NCI-H69 (cell line): ENCODE measurements around the gene FBXO45.
"Not testable (repeated sequence)": the region's sequence is repeated elsewhere in the genome, so short reads cannot be mapped to it uniquely, and the experiment has no call there.

Experiments
- DNase-seq: peaks from one replicate; lab custom pipeline; 2025; lab: John Stamatoyannopoulos, UW

FBXO45 gene

GRCh38 chr3:196557236-196557635 is 11.2 kb upstream of the FBXO45 start:
- no peak for DNase-seq

- DNase-seq: no peak
These were observed 10.0 kb upstream of the FBXO45 start for GRCh38 chr3:196558476-196558875.

DNA sequence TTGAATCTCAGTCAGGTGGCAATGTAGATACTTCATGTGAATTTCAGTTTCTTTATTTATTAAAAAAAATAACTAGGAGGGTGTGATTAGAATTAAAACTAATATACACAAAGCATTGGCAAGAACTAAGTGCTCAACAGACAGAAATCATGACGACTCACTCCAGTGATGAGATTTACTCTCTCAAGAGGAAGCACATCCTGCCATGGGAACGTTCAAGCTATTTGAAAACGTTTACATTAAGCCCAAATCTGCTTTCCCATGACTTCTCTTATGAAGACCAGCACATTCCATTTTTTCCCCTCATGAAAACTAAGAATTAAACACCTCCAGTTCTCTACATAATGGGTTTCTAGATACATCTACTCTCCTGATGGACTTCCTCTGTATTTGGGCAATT is 8.6 kb upstream of the FBXO45 start:
- DNase-seq: no peak

DNA sequence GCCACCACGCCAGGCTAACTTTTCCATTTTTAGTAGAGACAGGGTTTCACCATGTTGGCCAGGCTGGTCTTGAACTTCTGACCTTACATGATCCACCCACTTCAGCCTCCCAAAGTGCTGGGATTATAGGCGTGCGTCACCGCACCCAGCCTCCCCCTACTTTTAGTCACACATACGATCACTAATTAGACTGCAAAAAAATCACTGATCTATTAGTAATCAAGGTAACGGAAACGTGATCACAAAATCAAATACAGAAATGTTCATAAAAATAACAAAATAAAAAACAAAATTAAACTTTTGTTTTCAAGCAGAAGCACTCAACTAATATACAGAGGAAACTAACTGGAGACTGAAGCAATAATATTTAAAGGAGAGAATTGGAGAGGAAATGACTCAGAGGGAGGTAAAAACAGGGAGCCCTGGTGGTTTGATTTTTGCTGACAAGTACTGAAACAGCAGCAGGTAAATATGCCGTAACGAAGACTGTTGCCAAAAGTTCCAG is 4.7 kb upstream of the FBXO45 start:
- DNase-seq: no peak

DNA sequence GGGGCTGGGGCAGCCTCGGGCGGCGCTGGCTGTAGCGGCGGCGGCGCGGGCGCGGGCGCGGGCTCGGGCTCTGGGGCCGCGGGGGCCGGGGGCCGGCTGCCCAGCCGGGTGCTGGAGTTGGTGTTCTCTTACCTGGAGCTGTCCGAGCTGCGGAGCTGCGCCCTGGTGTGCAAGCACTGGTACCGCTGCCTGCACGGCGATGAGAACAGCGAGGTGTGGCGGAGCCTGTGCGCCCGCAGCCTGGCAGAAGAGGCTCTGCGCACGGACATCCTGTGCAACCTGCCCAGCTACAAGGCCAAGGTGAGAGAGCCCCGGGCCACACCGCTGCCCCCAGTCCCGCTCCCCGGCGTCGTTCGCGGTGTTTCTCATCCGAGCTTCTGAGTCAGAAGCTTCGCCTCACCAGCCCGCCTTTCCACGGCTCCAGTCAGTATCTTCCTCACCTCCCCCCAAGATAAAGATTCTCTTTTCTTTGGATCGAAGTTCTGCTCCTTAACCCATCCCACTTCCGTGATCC is 600 bp downstream of the FBXO45 start:
- peak; percentile 69 for DNase-seq

DNA sequence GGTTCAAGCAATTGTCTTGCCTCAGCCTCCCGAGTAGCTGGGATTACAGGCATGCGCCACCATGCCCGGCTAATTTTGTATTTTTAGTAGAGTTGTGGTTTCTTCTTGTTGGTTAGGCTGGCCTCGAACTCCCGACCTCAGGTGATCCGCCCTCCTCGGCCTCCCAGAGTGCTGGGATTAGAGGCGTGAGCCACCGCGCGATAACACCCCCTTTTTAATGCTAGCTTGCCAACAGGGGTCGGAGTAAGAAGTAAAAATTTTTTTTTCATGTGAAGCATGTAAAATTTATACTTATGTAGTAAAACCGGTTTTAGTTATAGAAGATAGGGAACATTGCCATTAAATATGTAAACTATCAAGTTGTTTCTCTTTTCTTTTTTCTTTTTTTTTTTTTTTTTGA is 1.9 kb downstream of the FBXO45 start:
- not testable (repeated sequence) for DNase-seq

DNA sequence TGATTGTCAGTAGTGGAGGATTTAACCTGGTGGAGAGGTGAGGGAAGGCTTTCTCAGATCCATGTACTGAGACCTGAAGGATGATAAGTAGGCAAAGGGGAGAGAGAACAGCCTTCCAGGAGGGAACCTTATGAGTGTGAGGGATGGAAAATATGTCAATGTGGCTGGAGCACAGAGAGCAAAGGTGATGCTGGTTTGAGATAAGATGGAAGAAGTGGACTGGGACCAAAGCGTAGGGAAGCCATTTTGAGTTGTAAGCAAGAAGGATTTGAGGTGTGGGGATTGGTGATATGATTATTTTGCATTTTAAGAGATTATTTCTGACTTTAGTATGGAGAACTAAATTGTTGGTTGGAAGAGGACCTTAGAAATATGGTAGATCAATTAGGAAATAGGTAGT is 3.9 kb downstream of the FBXO45 start:
- DNase-seq: no peak

DNA sequence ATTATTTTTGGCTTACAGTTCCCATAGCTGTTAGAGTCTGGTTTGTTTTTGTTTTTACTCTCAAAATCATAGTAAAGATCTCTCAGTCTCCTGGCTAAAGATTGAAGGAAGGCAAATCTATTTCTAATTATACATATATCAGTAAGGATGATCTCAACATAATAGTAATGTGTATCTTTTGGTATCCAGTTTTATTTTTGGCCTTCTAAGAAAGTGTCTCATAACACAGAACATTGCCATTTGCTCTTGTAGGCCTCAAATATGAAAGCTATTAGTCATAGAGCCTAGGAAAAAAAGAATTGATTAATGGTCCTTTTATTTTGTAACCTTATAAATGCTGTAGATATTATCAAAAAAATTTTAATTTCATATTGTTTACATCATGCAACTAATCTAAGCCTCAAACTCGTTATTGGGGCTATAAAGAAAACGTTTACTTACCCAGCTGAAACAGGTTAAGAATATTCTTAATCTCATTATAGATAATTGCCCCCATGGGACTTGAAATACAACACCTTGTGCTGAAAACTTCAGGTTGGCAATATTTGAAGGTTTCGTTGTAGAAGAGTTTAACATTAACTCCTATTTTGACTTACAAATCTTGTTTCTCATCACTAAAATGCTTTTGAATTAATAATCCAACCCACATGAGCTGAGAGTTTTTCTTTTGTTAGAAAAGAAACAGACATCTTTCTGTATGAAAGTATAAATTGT is 16.7 kb downstream of the FBXO45 start:
- peak; percentile 39 for DNase-seq

DNA sequence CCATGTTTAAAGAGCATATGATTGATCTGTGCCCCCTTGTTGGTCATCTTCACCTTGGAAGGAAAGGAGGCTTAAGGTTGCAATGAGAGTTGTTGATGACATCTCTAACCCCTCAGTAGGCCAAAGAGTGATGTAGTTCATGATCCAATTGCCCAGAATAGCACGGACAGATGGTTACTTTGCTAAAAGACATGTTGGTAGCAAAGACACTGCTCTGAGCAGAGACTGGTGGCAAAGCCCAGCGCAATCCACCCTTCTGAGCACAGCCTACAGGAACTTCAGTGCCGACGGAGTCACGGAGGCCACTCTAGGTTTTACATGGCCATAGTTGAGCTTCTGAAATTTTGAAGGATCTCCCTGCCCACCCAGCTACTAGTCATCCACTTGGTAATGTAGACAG is 21.8 kb downstream of the FBXO45 start:
- DNase-seq: no peak

DNA sequence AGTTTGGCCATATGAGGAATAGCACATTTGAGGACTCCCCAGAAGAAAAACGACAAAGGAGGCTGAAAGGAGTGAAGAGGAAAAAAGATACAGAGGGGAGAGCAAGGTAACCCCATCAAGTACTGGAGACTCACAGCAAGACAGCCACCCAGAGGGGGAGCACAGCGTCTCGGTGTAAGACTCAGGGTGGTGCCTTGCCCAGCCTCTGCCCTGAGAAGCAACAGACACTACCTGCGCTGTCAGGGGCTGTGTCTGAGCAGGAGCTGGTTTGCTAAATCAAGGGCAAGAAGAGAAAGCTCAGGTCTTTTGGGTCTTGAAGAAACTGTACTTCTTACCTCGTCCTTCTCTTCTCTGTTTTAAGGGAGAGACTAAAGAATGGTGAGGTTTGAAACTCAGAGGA is 27.9 kb downstream of the FBXO45 start:
- DNase-seq: peak; percentile 45

DNA sequence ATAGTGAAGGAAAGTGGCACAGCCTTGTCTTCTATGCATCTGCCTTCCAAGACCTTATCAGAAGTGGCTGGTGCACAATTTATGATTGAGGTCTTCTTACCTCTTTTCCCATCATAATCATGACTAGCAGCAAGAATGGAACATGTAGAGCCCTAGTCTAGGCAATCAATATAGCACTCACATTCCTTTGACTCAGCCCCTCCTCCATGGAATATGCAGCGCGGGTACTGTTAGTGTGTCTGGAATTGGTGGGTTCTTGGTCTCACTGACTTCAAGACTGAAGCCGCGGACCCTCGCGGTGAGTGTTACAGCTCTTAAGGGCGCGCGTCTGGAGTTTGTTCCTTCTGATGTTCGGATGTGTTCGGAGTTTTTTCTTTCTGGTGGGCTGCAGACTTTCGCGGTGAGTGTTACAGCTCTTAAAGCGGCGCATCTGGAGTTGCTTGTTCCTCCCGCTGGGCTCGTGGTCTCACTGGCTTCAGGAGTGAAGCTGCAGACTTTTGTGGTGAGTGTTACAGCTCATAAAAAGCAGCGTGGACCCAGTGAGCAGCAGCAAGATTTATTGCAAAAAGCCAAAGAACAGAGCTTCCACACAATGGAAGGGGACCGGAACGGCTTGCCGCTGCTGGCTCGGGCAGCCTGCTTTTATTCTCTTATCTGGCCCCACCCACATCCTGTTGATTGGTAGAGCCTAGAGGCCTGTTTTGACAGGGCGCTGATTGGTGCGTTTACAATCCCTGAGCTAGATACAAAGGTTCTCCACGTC is 29.7 kb downstream of the FBXO45 start:
- DNase-seq: peak; percentile 37

GRCh38 chr3:196599734-196600128 is 31.3 kb downstream of the FBXO45 start:
- no peak for DNase-seq

GRCh38 chr3:196600359-196600758 is 31.9 kb downstream of the FBXO45 start:
- no peak for DNase-seq

GRCh38 chr3:196602673-196603072 is 34.2 kb downstream of the FBXO45 start:
- DNase-seq: no peak

DNA sequence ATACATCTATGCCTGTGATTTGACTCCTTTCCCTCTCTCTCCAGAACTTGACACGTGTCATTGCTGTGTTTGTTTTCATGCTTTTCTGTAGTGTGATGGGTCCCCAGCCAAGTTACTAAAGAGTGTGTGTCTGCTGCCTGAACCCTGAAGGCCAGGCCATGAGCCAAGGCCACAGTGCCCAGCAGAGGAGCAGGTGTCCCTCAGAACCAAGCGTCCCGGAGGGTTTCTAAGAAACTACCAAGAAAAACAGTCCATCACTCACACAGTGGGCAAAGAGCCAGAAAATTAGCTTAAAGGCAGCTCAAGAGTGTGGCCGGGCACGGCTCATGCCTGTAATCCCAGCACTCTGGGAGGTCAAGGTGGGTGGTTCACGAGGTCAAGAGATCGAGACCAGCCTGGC is 35.2 kb downstream of the FBXO45 start:
- DNase-seq: peak; percentile 10

- DNase-seq: peak; percentile 57
These were observed 36.1 kb downstream of the FBXO45 start for GRCh38 chr3:196604548-196604947.

GRCh38 chr3:196608693-196609092 is 40.2 kb downstream of the FBXO45 start:
- no peak for DNase-seq

- DNase-seq: peak; percentile 87
These were observed 40.9 kb downstream of the FBXO45 start for GRCh38 chr3:196609343-196609775.

DNA sequence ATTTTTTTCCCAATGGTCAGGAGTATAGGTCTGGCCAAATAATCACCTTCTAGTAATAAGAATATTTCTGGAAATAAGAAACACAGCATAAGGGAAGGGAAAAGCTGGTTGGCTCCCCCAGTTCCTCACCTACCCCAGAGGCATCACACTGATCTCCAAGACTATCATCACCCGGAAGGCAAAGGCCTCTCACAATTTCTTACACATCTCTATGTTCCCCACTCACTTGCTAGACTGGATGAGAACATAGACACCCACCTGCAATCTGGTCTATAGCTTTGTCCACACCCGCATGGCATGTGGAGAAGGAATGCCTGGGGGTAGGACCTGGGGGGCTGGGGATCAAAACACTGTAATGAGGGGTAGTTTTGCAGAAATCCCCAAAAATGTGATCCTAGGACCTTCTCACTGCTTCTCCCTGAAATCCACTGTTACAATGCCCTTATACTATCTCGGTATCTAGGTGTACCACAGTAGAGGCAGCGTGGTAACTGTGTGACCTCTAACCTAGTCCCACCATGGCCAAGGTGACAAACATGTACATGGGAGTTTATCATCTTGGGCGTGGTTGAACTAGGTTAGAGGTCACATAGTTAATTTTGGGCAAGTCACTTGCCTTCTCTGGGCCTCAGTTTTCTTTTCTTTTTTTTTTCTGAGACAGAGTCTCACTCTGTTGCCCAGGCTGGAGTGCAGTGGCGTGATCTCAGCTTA is 41.5 kb downstream of the FBXO45 start:
- DNase-seq: no peak

DNA sequence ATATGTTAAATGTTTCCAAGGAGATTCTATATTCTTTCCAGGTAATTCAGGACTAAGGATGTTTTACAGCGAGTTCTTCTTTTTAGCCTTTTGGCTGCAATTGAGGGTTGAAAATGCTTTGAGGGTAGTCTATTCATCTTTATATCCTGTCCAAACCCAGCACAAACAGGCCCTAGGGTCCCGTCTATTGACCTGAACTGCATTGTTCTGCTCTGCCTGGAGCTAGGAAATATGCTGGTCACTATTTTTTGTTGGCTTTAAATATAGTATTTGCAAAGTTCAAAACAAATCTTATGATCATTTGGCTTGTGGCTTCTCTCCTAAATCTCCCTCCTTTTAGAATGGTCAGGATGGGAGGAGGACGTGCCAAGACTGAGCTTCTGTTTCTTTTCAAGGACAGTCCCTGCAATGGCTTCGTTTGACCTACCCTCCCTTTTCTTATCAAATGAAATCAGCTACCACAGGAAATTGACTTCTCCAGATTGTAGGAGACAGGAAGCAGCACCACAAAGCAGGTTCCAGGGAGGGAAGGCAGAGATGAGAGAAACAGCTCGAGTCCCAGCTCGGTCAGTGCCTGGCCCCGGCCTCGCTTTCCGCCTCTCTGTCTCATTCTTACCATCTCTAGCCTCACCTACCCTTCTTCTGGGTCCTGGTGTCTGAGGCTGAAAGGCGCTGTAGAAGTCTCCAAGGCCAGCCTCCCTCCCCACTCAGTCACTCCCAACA is 43.5 kb downstream of the FBXO45 start:
- DNase-seq: no peak

GRCh38 chr3:196615234-196615633 is 46.8 kb downstream of the FBXO45 start:
- not testable (repeated sequence) for DNase-seq

DNA sequence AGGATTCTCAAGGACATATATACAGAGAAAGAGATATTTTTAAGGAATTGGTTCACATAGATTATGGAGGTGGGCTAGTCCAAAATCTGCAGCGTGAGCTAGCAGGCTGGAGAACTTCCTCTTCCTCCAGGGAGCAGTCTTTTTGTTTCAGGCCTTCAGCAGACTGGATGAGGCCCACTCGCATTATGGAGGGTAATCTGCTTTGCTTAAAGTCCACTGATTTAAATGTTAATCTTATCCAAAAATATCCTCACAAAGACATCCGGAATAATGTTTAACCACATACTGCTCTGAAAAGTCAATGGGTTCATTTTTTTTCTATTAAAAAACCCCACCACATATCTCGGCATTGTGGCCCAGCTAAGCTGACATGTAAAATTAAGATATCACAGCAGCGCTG is 48.8 kb downstream of the FBXO45 start:
- no peak for DNase-seq
